Measurements from ENCODE around the gene SFTPA2.

DNA sequence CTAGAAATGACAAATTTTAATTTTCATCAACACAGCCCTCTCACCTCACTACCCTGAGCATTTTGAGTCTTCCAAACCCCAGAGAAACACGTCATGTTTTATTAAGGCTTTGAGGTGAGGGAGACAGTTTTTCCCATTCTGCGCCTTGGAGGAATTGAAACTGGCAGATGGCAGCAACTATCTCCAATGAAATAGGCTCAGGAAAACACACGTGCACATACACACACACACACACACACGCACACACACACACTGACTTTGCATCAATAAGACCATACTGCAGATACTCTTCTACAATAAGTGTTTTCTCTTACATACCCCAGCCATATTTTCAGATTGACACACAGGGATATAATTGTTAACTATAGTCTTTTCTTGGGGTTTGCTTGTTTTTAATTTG is 3.2 kb upstream of the SFTPA2 start:
- TF ChIP-seq POLR2A (IDR thresholded peaks at IDR 0.05; ENCODE audit: low read length) (no peak), GATA1 (IDR thresholded peaks at IDR 0.05; ENCODE audit: low read depth, low read length) (no peak)

Data from erythroblast (primary cell).